Activated naive CD4-positive, alpha-beta T cell treated with anti-CD3 and anti-CD28 coated beads, Interleukin-2, amount 10 ng/mL, durations not matched to agents 7 days and 5 days (primary cell): ENCODE data around the gene RAB25.
"Not testable (repeated sequence)": the region's sequence is repeated elsewhere in the genome, so short reads cannot be mapped to it uniquely, and the experiment has no call there.

ENCODE experiments used
- CTCF ChIA-PET: fragments of 350-600 bp; sonication (Branson Sonifier 250); formaldehyde crosslinking; loops from one replicate; lab custom pipeline; 2021; ENCODE audit warnings: antibody characterized with exemption; lab: Charles Lee
- DNase-seq: peaks from one replicate; pipeline ENCODE4 v3.0.0-alpha.2; 2020
- H3K27ac Mint-ChIP-seq: one replicate; pipeline ENCODE4 v1.8.0; 2021; ENCODE audit warnings: mild to moderate bottlenecking, moderate library complexity, mixed read lengths
- H3K27me3 Mint-ChIP-seq: one replicate; pipeline ENCODE4 v1.8.0; 2021; ENCODE audit warnings: mild to moderate bottlenecking, mixed read lengths
- H3K36me3 Mint-ChIP-seq: one replicate; pipeline ENCODE4 v1.8.0; 2021; ENCODE audit warnings: mixed read lengths
- H3K4me1 Mint-ChIP-seq: one replicate; pipeline ENCODE4 v1.8.0; 2021; ENCODE audit warnings: mixed read lengths
- H3K4me3 Mint-ChIP-seq: one replicate; pipeline ENCODE4 v1.8.0; 2021; ENCODE audit warnings: mild to moderate bottlenecking, moderate library complexity, mixed read lengths
- H3K9me3 Mint-ChIP-seq: one replicate; pipeline ENCODE4 v1.8.0; 2021; ENCODE audit warnings: mixed read lengths

Gene RAB25

DNA sequence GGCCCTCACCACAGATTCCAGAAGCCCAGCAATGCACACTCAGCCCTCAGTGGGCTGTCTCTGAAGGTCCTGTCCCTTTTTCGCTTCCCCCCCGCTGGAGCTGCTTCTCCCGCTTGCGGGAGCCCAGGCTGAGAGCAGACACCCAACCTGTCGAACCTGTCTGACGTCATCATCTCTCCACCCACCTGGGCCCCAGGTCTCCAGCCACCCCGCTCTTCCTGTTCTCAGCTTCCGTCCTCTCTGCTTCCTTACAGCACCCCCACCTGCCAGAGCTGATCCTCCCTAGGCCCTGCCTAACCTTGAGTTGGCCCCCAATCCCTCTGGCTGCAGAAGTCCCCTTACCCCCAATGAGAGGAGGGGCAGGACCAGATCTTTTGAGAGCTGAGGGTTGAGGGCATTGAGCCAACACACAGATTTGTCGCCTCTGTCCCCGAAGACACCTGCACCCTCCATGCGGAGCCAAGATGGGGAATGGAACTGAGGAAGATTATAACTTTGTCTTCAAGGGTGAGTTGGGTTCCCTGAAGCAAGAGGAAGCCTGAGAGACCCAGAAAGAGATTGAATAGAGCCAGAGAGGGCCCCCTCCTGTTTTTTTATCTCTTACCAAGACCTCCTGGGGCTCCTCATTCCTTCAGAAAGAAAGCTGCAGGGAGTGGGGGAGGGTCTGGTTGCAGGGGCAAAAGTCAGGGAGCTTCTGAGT is at the start of gene RAB25:
Gene RAB25 (plus strand): TSS at position 224 of the 700 bp plus-strand sequence. CDS start 241 bp downstream, at position 465.
- CTCF ChIA-PET = interaction anchor here (0.7 to 1.4 kb wide), 2 partner anchors 71 to 123 kb away, joined by 3 read pairs; no protein-coding TSS in a partner anchor
- Mint-ChIP-seq H3K9me3 (no peaks in the 10 kb centered on the region), H3K27me3 (peaks cover 6% of the 10 kb centered on the region), H3K4me1 (peaks cover 8% of the 10 kb centered on the region), H3K27ac (no peak within 1 kb of the TSS), H3K36me3 (peaks cover 6% of the 10 kb centered on the region), H3K4me3 (peak within 1 kb of the TSS; percentile 9)
- no peak for DNase-seq

DNA sequence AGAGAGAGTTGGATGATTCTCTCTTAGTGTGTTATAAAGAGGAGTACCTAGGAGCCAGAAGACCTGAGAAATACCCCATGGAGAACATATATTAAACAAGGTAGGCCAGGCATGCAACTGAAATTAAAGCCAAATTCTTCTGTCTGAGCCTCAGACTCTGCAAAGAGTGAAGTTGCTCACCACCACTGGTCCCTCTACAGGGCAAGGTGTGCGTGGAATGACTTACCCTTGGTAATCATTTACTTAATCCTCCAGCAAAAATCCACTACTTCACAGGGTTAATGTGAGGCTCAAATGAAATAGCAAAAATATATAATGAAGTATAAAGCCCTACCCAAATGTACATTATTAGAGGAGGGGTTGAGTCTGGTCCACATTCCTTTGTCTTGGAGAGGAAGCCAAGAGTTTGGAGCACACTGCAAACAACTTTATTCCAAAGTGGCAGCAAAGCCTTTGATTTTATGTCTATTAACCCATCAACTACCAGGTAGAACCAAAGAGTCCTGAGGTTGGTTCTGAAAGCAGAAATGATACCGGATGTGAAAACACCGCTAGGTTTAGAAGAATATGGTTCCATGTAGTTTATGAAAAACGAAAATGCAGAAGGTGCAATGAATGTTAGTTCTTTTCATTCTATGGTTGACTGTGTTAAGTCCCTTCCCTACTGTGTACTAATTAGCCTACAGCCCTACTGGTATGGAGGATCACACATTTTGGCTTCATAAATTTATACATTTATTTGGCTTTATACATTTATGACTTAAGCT is 48.7 kb upstream of the RAB25 start:
- no peak overlapping the region for H3K27ac Mint-ChIP-seq
- CTCF ChIA-PET = no interaction called here
- peaks cover 19% of the 10 kb centered on the region for H3K4me1 Mint-ChIP-seq
- peaks cover 56% of the 10 kb centered on the region for H3K36me3 Mint-ChIP-seq
- no peaks in the 10 kb centered on the region for H3K9me3 Mint-ChIP-seq
- no peak for DNase-seq
- no peaks in the 10 kb centered on the region for H3K27me3 Mint-ChIP-seq
- no peak overlapping the region for H3K4me3 Mint-ChIP-seq

DNA sequence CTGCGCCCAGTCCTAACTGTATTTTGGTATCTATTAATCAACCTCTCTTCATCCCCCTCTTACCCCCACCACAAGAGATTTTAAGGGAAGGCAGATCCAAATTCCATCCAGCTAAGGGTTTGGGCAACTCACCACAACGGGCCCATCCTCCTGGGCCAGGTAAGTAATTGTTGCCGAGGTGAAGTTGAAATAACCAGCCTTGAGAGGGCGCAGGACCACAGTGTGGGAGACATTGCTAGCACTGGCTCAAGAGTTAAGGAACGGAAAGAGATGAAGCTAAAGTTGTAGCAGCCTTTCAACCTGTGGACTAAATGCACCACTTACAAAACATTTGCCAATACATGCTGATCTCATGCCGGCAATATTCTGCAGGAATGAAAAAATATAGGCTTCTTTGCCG is 46.1 kb upstream of the RAB25 start:
- peaks cover 54% of the 10 kb centered on the region for H3K36me3 Mint-ChIP-seq
- no peaks in the 10 kb centered on the region for H3K27me3 Mint-ChIP-seq
- H3K4me1 Mint-ChIP-seq = peaks cover 25% of the 10 kb centered on the region
- CTCF ChIA-PET = interaction anchor here (0.7 to 2.0 kb wide), 3 partner anchors 14 to 82 kb away, joined by 3 to 8 read pairs (median 3); no protein-coding TSS in a partner anchor
- H3K27ac Mint-ChIP-seq = no peak overlapping the region
- no peaks in the 10 kb centered on the region for H3K9me3 Mint-ChIP-seq
- no peak for DNase-seq
- H3K4me3 Mint-ChIP-seq = no peak overlapping the region

DNA sequence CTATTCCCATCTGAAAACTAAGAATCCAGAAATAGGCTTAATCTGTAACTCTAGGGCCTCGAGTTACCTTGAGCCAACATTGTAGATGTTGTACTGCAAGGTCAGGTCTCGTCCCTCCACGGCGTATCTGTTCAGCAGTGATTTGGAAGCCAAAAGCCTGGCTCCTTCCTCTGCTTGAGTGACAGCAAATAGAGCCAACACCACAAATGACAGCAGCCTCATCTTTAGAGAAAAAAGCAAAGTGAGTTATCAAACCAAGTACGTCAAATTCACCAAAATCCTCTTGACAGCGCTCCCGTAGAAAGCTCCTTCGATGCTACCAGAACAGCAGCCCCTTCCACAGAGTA is 41.0 kb upstream of the RAB25 start:
- Mint-ChIP-seq H3K4me3 (peak overlapping the region; percentile 100), H3K27me3 (peaks cover 1% of the 10 kb centered on the region), H3K9me3 (no peaks in the 10 kb centered on the region), H3K36me3 (peaks cover 28% of the 10 kb centered on the region), H3K4me1 (peaks cover 33% of the 10 kb centered on the region), H3K27ac (peak overlapping the region; percentile 85)
- CTCF ChIA-PET = interaction anchor here (0.5 to 0.9 kb wide), 2 partner anchors 46 to 103 kb away, joined by 3 to 5 read pairs; no protein-coding TSS in a partner anchor
- DNase-seq = no peak

DNA sequence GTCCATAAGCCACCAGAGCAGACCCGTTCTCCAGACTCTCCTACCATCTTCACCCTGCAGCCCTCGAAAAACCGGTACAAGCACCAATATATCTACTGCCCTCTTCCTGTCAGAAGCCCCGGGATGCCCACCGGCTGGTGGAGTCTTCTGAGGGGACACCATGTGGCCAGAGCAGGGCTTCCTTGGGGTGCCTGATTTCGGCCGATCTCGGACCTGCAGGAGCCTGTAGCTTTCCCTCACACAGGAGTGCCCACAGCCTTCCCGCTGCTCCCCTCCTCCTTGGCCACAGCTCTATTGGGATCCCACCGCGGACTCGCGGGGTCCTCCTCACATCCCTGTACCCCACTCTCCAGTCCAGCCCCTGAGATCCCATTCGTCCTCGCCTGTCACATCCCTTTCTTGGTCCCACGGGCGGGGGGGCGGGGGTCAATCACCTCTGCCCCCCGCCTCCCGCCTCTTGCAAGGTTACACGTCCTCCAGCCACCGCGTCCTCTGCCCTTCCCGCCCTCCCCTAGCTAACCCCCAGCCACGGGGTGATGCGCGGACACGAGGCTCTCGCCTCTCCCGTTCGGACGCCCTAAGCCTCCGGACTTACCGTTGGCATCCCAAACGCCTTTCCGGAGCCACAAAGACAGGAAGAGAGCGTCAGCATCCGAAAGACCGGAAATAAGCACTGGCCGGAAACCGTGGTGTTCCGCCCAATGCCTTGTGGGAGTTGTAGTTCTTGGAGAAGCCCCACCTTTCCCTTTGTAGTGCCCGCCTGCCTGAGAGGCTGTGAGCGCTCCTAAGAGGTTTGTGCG is 40.5 kb upstream of the RAB25 start, which contains the start of gene SSR2:
Gene SSR2 (minus strand): TSS at position 659 of the 800 bp plus-strand sequence. CDS start 784 bp downstream, outside the sequence.
- peak within 1 kb of the TSS; percentile 85 for H3K27ac Mint-ChIP-seq
- CTCF ChIA-PET = interaction anchor here (0.7 to 0.9 kb wide), 2 partner anchors 13 to 46 kb away, joined by 3 to 5 read pairs; no protein-coding TSS in a partner anchor
- peaks cover 7% of the 10 kb centered on the region for H3K27me3 Mint-ChIP-seq
- peak within 1 kb of the TSS; percentile 100 for H3K4me3 Mint-ChIP-seq
- DNase-seq = peak; percentile 93
- H3K36me3 Mint-ChIP-seq = peaks cover 27% of the 10 kb centered on the region
- peaks cover 33% of the 10 kb centered on the region for H3K4me1 Mint-ChIP-seq
- no peaks in the 10 kb centered on the region for H3K9me3 Mint-ChIP-seq

DNA sequence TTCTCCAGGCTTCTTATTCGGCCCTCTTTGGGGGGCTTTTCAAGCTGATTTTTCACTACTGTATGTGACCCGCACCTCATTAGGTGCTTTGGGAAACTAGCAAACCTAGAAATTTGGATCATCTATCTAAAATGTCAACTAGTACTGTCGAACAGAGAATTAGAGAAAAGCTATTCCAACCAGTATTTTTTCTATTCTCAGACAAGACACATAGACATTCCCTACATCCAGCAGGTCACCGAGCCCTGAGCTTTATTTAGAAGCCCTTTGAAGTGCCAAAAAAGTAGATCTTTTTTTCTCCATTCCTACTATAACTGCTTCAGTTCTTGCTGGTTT is 39.9 kb upstream of the RAB25 start:
- H3K4me1 Mint-ChIP-seq = peaks cover 37% of the 10 kb centered on the region
- H3K9me3 Mint-ChIP-seq = no peaks in the 10 kb centered on the region
- peak overlapping the region; percentile 100 for H3K4me3 Mint-ChIP-seq
- peaks cover 27% of the 10 kb centered on the region for H3K36me3 Mint-ChIP-seq
- H3K27me3 Mint-ChIP-seq = peaks cover 13% of the 10 kb centered on the region
- CTCF ChIA-PET = interaction anchor here (0.7 kb wide), 1 partner anchor 13 kb away, joined by 3 read pairs; no protein-coding TSS in a partner anchor
- peak overlapping the region; percentile 85 for H3K27ac Mint-ChIP-seq
- no peak for DNase-seq

DNA sequence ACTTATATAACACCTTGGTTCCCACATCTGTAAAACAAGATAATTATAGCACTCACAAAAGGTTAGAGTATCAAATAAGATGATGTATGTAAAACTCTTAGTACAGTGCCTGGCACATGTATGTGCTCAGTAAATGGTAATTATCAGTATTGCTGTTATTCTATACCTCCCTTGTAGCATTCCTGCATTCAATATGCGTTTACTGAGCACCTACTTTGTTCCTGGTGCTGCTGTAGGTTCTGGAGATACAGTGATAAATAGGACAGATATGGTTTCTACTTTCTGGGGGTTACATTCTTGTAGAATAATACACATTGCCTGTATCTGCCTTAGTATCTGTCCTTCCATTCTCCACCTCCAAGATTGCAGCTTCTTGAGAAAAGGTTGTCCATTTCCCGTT is 39.0 kb upstream of the RAB25 start:
- Mint-ChIP-seq H3K9me3 (no peaks in the 10 kb centered on the region), H3K4me3 (no peak overlapping the region), H3K27me3 (peaks cover 14% of the 10 kb centered on the region), H3K27ac (no peak overlapping the region), H3K4me1 (peaks cover 32% of the 10 kb centered on the region), H3K36me3 (peaks cover 23% of the 10 kb centered on the region)
- CTCF ChIA-PET = no interaction called here
- DNase-seq = no peak

DNA sequence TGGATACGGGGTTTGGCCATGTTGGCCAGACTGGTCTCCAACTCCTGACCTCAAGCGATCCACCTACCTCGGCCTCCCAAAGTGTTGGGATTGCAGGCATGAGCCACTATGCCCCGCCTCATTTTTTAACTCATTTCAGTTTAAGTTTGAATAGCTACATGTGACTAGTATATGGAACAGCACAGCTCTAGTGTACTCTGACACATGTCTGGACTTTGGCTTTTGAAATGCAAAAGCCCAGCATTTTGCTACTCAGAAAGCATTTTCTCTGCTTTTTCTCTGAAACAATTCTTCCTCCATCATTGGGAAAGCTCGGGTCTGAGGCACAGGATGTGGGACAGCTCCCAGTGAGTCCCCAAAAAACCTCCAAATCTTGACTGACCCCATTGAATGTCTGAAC is 36.2 kb upstream of the RAB25 start:
- no peak for DNase-seq
- H3K4me1 Mint-ChIP-seq = peaks cover 18% of the 10 kb centered on the region
- peaks cover 16% of the 10 kb centered on the region for H3K27me3 Mint-ChIP-seq
- H3K27ac Mint-ChIP-seq = no peak overlapping the region
- no peaks in the 10 kb centered on the region for H3K9me3 Mint-ChIP-seq
- CTCF ChIA-PET = interaction anchor here (0.6 to 2.4 kb wide), 4 partner anchors 12 to 517 kb away, joined by 3 to 12 read pairs (median 6); no protein-coding TSS in a partner anchor
- H3K36me3 Mint-ChIP-seq = peaks cover 8% of the 10 kb centered on the region
- no peak overlapping the region for H3K4me3 Mint-ChIP-seq

DNA sequence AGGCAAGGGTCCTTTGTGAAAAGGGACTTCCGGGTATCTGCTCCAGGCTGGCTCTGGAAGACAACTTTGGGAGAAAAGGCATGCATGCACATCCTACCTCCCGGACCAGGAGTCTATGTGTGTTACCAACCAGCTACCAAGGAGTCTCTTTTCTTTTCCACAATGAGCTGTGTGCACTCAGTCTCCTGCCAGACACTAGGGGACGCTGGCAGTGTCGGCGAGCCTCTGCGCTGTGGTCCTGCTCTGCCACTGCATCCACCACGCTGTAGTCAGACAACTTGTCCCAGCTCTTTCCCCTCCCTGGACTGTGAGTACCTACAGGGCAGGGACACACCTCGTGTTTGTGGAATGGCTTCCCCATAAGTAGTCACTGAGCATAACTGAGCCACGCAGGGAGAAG is 35.1 kb upstream of the RAB25 start:
- CTCF ChIA-PET = interaction anchor here (0.7 to 2.4 kb wide), 9 partner anchors 9 to 256 kb away, joined by 3 to 12 read pairs (median 4); partner anchors contain the start of gene UBQLN4
- Mint-ChIP-seq H3K4me3 (no peak overlapping the region), H3K9me3 (no peaks in the 10 kb centered on the region), H3K27me3 (peaks cover 19% of the 10 kb centered on the region), H3K27ac (no peak overlapping the region), H3K36me3 (no peaks in the 10 kb centered on the region), H3K4me1 (peaks cover 10% of the 10 kb centered on the region)
- peak; percentile 57 for DNase-seq

DNA sequence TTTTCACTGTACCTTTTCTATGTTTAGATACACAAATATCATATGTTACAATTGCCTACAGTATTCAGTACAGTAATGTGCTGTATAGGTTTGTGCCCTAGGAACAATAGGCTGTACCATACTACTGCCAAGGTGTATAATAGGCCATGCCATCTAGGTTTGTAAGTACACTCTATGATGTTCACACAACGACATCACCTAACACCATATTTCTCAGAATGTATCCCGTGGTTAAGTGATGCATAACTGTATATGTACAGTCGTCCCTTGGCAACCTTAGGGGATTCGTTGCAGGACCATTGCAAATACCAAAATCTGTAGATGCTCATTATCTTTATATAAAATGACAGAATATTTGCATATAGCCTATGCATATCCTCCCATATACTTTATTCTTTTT is 34.4 kb upstream of the RAB25 start:
- H3K9me3 Mint-ChIP-seq = no peaks in the 10 kb centered on the region
- peaks cover 19% of the 10 kb centered on the region for H3K27me3 Mint-ChIP-seq
- H3K36me3 Mint-ChIP-seq = no peaks in the 10 kb centered on the region
- H3K27ac Mint-ChIP-seq = no peak overlapping the region
- CTCF ChIA-PET = interaction anchor here (1.1 to 1.2 kb wide), 2 partner anchors 8 to 26 kb away, joined by 4 to 6 read pairs; partner anchors contain the start of gene UBQLN4
- no peak for DNase-seq
- H3K4me1 Mint-ChIP-seq = peaks cover 6% of the 10 kb centered on the region
- H3K4me3 Mint-ChIP-seq = no peak overlapping the region

DNA sequence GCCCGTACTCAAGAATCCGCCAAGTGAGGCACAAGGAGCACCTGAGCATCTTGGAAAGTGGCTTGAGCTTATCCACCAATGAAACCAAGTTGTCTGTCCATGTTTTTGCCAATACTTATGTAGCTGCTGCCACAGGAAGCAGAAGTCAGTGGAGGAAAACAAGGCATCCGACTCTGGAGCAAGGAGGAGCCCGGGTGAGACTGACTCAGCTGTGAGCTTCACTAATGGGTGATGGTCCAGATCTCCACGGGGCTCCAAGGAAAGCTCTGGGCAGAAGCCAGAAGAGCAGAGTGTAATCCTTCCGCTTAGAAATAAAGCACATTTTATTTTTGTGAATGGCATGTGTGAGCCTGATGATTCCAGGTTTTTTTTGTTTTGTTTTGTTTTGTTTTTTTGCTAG is 27.9 kb upstream of the RAB25 start:
- Mint-ChIP-seq H3K27ac (no peak overlapping the region), H3K27me3 (peaks cover 10% of the 10 kb centered on the region), H3K4me3 (no peak overlapping the region), H3K9me3 (no peaks in the 10 kb centered on the region), H3K4me1 (peaks cover 2% of the 10 kb centered on the region), H3K36me3 (peaks cover 7% of the 10 kb centered on the region)
- CTCF ChIA-PET = no interaction called here
- no peak for DNase-seq

DNA sequence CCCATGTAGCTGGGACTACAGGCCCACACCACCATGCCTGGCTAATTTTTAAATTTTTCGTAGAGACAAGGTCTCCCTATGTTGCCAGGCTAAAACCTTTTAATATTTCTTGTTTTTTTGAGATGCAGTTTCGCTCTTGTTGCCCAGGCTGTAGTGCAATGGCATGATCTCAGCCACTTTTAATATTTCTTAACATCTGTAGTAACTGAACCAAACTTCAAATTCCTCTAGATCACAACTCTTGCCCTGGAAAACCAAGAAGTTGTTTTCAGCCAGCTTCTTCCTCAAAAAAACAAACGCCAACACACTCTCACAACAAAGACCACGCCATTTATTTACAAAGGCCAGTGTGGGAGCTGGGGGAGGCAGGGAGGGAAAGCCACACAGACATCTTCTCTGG is 26.0 kb upstream of the RAB25 start:
- H3K27ac Mint-ChIP-seq, H3K4me1 Mint-ChIP-seq, H3K27me3 Mint-ChIP-seq, H3K4me3 Mint-ChIP-seq, H3K9me3 Mint-ChIP-seq, DNase-seq: not testable (repeated sequence)
- CTCF ChIA-PET = interaction anchor here (1.3 kb wide), 1 partner anchor 9 kb away, joined by 4 read pairs; no protein-coding TSS in a partner anchor
- H3K36me3 Mint-ChIP-seq = peaks cover 11% of the 10 kb centered on the region

DNA sequence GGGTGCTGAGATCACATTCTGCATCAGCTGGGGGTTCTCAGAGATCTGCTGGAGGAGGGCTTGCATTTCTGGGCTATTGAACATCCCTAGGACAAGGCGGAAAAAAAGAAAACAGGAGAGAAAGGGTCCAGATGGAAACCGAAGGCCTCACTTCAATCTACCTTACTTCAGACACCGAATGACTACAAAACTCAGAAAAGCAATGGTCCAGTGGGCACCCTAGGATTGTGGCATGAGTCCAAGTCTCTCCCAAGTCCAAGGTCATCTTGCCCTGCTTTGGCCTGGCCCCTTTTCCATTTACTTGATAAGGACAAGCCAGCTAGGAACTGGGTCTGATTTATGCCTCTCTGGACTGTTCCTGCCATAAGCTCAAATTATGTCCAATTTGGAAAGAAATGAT is 18.1 kb upstream of the RAB25 start:
- peaks cover 8% of the 10 kb centered on the region for H3K4me1 Mint-ChIP-seq
- H3K4me3 Mint-ChIP-seq = no peak overlapping the region
- H3K9me3 Mint-ChIP-seq = no peaks in the 10 kb centered on the region
- no peaks in the 10 kb centered on the region for H3K27me3 Mint-ChIP-seq
- CTCF ChIA-PET = no interaction called here
- no peak overlapping the region for H3K27ac Mint-ChIP-seq
- DNase-seq = no peak
- peaks cover 24% of the 10 kb centered on the region for H3K36me3 Mint-ChIP-seq
